HCEC 1CT (cell line): ENCODE results near the gene LARP4.
"Not testable (repeated sequence)": the region's sequence is repeated elsewhere in the genome, so short reads cannot be mapped to it uniquely, and the experiment has no call there.

Source experiments
- DNase-seq: peaks from one replicate; pipeline ENCODE4 v3.0.0-alpha.2; 2017

LARP4 gene

DNA sequence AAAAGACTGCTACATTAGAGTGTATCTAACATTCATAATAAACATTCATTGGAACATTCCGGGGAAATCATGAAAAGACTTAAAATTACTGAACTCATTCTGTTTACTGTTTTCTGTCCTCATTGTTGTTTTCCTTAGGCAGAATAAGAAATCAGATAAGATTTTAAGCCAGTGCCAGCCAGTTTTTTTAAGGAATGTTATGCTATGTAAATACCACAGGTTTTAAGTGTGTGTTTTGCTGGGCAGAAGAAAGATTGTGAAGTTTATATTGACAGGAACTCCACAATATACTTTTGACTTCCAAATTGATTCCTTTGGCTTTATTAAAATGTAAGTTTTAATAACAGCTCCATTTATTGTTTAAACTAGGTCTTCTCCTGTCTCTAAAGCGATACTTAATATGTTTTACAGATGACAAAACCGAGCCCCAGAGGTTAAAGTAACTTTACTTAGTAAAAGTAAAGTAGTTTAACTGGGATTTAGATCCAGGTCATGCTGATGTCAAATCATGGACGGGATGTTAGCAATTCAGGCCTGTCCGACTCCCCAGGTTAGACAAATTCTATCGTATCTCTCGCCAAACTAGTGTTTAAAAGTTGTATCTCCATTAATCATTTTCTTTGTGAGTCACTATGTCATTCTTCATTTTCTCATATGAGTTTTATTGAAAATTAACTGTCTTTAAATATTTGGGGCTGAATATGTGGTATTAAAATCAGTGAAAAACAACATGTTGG, 1.7 kb downstream of the LARP4 start:
- DNase-seq = no peak

DNA sequence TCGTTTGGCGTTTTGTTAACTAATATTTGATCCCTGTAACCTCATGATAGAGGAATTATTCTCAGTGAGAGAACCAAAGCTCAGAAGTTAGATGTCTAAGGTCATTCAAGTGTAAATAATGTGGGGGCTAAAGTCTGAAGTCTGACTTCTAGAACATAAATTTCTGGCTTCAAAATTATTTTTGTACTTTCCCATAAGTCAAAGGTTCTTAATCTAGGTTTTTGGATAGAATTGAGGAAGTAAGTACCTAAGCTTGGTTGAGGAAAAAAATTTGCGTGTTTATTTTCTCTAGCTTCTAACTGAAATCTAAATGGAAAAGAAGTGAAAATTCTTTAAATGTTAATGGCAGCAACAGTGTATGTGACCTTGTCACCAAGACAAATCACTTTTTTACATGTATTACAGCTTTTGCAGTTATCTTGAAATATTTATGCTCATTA, 2.3 kb downstream of the LARP4 start:
- DNase-seq = no peak

DNA sequence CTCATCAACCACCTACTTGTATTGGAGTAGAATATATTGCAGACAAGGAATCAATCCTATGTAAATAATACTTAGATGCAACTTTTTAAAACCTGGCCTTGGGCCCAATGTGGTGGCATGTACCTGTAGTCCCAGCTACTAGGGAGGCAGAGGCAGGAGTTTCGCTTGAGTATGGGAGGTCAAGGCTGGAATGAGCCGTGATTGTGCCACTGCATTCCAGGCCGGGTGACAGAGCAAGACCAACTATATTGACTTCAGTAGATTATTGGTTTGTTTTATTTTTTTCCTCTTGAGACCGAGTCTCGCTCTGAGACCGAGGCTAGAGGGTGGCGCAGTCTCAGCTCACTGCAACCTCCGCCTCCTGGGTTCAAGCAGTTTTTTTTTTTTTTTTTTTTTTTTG, 3.6 kb downstream of the LARP4 start:
- no peak for DNase-seq

DNA sequence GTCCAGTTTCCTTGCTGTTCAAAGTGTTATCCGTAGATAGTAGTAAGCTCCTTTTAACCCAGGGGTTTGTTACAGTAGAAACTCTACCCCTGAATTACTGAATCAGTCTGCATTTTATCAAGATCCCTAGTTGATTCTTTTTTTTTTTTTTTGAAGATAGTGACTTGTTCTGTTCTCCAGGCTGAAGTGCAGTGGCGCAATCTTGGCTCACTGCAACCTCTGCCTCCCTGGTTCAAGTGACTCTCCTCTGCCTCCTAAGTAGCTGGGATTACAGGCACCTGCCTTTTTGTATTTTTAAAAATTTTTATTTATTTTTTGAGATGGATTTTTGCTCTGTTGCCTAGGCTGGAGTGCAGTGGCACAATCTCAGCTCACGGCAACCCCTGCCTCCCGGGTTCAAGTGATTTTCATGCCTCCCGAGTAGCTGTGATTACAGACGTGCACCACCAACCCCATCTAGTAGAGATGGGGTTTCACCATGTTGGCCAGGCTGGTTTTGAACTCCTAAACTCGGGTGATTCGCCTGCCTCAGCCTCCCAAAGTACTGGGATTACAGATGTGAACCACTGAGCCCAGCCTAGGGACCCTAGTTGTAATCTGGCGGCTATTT, 10.5 kb downstream of the LARP4 start:
- no peak for DNase-seq

DNA sequence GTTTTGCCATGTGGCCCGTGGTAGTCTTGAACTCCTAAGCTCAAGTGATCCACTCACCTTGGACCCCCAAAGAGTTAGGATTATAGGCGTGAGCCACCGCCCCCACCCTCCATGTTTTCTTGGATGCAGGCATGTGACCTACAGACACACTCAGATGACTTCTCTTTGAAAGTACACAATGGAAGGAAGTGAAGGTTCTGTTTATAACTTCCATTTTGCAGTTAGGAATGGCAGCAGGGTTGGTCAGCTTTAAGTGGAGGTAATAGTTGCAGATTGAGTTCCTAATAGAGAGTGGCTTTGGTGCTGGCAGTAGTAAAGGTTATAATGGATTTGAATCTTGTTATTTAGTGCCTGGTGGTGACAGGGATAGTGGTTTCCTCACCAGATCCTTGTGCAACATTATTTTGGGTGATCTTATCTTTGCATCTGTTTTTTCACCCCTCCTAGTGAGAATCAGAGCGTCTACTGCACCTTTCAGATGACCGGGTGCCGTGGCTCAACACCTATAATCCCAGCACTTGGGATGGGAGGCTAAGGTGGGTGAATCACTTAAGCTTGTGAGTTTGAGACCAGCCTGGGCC, 15.3 kb downstream of the LARP4 start:
- DNase-seq = no peak

DNA sequence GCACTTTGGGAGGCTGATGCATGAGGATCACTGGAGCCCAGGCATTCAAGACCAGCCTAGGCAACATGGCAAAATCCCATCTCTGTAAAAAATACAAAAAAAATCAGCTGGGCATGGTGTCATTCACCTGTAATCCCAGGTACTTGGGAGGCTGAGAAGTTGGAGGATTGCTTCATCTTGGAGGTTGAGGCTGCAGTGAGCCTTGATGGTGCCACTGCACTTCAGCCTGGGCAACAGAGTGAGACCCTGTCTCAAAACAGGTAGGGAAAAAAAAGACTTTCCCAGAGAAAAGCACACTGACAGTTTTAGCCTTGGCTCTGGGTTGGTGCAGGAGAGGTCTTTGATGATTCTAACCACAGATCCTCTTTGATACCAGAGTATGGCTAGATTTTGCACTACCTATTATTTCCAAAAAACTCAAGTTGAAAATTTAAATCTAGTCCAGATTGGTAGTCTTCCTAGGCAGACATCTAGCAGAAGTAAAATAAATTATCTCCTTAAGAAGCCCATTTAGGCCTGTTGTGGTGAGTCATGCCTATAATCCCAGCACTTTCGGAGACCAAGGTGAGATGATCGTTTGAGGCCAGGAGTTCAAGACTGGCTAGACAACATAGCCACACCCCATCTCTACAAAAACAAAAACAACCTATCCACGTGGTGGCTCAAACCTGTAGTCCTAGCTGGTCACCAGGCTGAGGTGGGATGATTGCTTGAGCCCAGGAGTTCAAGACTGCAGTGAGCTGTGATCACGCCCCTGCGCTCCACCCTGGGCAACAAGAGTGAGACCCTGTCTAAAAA, 18.6 kb downstream of the LARP4 start:
- no peak for DNase-seq

DNA sequence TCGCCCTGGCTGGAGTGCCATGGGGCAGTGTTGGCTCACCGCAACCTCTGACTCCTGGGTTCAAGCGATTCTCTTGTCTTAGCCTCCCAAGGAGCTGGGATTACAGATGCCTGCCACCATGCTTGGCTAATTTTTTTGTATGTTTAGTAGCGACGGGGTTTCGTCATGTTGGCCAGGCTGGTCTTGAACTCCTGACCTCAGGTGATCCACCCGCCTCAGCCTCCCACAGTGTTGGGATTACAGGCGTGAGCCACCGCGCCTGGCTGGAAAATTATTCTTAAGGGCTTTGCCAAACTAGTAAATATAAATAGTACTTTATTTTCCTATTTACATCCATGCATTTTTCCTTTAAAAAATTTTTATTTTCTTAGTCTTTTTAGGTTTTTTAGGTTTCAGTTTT, 22.2 kb downstream of the LARP4 start:
- not testable (repeated sequence) for DNase-seq

DNA sequence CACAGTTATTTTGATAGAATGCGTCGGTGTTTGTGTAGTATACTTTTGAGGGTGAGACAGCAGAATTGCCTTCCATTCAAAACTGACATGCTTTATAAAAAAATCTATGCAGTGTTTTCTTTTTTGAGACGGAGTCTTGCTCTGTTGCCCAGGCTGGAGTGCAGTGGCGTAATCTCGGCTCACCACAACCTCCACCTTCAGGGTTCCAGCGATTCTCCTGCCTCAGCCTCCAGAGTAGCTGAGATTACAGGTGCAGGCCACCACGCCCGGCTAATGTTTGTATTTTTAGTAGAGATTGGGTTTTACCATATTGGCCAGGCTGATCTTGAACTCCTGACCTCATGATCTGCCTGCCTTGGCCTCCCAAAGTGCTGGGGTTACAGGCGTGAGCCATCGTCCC, 22.7 kb downstream of the LARP4 start:
- DNase-seq = not testable (repeated sequence)

DNA sequence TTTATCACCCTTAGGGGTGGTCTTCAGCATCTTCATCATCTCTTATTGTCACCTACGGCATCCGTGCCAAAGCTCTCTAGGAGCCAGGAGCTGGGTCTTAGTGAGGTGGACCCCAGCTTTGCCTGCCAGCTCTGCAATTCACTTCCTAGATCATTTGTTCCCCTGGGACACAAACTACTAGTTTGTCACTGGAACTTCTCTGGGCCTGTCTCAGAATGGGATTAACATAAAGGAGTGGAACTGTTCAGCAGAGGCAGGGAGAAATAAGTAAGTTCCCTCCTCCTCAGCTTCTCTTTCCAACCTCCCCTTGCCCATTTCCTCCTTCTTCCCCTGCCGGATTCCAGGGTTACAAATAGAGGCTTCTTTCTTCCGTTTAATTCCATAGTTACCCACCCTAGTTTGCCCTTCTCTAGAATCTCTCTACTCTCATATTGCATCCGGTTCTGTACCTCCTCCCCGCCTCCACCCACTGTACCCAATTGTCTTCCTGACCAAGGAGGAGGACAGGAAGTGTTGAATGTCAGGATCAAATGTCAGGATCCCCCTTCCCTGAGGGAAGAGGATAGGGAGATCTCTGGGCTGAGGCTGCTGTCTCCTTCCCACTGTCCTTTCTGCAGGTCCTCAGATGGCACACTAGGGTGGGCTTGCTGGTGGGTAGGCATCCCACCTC, 25.0 kb downstream of the LARP4 start:
- DNase-seq = no peak

DNA sequence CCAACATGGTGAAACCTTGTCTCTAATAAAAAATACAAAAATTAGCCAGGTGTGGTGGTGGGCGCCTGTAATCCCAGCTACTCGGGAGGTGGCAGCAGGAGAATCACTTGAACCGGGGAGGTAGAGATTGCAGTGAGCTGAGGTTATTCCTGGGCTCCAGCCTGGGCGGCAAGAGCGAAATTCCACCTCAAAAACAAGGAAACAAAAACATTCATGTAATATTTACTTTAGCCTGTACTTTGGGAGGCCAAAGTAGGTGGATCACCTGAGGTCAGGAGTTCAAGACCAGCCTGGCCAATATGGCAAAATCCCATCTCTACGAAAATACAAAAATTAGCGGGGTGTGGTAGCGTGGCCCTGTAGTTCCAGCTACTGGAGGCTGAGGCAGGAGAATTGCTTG, 31.0 kb downstream of the LARP4 start:
- DNase-seq = not testable (repeated sequence)

DNA sequence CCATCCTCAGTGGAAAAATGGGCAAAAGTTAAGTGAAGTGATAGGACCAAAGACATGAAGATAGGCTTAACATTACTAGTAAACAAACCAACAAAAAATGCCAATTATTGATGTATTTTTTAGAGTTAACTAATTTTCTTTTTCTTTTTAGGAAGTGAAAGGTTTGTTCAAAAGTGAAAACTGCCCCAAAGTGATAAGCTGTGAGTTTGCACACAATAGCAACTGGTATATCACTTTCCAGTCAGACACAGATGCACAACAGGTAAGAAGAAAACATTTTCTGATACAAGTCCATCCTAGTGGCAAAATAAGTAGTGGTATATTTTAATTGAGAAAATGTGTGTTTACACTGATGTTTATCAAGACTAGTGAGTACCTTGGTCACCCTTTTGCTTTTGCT, 39.6 kb downstream of the LARP4 start:
- DNase-seq = no peak

DNA sequence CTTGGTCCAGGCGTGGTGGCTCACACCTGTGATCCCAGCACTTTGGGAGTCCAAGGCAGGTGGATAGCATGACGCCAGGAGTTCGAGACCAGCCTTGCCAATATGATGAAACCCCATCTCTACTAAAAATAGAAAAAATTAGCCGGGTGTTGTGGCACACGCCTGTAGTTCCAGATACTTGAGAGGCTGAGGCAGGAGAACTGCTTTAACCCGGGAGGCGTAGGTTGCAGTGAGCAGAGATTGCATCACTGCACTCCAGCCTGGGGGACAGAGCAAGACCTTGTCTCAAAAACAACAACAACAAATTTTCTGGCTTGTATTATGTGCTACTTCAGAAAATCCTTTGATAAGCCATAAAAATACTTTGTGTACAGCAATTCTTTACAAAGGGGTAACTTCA, 41.1 kb downstream of the LARP4 start:
- no peak for DNase-seq

DNA sequence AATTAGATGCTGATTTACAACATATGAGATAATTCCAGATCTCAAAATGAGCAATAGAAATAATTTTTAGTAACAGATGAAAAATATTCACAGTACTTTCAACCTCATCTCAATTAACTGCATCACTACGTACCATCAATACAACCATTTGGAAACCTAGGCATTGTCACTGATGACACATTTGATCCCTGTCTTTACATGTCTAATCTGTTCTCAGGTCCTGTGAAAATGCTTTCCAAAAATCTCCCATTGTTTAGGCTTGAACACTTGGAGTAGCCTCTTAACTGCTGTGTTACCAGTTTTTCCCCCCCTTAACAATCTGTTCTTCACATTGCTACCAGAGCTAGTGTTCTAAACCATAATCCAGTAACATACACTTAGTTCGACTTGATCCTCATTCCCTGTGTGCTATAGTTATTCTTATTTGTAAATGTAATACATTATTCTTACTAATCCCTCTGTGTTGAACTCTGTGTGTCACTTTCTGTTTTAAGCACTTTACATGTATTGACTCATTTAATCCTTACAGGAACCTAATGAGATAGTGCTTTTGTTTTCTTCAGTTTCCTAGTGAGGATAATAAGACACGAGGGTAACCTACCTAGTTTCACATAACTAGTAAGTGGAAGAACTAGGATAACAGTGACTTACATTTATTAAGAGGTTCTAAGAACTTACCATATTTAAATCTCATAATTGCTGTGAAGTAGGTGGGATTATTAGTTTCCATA, 41.7 kb downstream of the LARP4 start:
- no peak for DNase-seq

DNA sequence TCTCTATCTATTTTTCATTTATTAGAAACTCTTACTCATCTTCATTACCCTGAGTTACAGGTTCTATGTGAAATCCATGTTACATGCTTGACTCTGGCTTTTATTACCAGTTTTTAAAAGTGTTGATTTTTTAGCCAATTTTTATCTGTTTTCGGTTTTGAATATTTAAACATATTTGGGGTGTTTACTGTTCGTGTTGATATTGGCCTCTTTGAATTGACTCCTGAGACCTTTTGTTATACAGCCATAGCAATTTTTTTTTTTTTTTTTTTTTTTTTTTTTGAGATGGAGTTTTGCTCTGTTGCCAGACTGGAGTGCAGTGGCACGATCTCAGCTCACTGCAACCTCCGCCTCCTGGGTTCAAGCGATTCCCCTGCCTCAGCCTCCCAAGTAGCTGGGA, 49.0 kb downstream of the LARP4 start:
- DNase-seq = not testable (repeated sequence)

DNA sequence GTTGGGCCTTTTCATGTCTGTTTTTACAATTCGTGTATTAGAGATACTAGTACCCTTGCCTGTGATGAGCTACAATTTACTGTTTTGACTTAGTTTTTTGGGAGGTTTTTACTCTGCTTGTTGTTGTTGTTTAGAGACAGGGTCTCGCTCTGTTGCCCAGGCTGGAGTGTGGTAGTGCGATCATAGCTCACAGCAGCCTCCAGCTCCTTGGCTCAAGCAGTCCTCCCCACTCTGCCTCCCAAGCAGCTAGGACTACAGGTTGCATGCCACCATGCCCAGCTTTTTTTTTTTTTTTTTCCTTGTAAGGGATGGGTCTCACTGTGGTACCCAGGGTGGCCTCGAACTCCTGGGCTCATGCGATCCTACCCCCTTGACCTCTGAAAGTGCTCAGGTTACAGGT, 52.1 kb downstream of the LARP4 start:
- no peak for DNase-seq

DNA sequence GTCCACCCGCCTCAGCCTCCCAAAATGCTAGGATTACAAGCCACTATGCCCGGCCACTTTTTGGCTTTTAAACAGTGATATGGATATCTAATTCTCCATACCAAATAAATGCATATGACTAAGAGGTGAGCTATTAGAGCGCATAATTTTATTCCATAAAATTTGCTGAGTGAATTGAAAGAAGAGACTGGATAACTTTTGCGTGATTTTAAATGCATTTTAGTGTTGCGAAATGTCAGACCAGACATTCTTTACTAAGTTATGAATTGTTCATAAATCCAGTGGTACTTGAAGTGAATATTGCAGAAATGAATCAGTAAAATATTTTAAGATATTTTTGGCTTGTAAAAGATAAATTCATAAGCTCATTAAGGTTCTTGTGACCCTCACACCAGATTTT, 53.2 kb downstream of the LARP4 start:
- peak; percentile 35 for DNase-seq

DNA sequence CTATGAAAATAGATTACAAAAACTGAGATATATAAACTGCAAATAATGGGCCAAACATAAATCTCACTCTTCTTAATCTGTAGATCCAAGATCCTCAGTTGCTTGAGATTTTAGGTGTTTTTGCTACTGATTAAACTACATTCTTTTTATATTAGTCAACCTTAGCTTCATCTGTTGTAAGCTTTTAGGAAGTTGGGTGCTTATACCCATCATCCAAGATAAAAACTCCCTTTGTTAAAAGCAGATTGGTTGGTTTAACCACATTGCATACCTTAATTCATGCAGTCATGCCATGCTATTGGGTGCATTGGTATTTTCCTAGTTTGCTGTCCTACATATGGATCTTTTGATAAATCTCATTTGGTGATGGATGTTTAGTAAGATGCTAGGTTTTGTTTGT, 57.9 kb downstream of the LARP4 start:
- peak; percentile 10 for DNase-seq

DNA sequence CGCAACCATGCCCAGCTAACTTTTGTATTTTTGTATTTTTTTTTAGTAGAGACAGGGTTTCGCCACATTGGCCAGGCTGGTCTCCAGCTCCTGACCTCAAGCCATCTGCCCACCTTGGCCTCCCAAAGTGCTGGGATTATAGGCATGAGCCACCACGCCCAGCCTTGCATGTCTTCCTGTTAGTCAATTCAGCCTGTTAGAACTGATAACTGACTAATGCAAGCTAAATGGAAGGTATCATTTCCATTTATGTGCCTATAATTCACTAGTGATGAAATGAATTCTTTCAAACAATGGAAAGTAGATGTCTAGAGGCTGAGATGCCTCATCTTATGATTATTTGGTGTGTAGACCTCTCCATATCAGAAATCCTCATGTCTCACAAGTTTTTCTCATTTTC, 66.8 kb downstream of the LARP4 start:
- no peak for DNase-seq

DNA sequence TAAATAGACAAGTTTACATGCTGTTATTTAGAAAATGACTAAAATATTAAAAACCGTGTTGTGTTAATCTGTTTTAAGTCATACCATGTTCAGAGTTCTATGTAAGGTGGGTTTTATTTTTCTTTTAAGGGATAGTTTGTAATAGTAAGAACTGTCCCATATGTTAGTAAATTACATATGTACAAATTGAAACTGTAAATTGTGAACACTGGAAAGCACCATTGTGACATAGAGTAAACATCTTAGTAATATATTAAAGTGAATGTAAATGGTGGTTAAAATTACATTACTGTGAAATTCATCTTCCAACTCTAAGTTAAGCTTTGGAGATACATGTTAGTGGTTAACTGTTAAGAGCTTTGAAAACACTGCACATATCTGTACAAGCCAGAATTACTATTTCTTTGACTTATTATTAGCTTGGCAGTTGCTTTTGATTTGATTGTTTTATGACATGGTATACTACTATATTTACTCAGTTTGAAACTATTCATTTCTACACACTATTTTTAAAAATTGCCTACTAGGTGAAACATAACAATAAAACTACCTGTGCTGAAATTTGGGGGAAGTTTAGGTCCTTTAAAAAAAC, 76.7 kb downstream of the LARP4 start:
- no peak for DNase-seq

DNA sequence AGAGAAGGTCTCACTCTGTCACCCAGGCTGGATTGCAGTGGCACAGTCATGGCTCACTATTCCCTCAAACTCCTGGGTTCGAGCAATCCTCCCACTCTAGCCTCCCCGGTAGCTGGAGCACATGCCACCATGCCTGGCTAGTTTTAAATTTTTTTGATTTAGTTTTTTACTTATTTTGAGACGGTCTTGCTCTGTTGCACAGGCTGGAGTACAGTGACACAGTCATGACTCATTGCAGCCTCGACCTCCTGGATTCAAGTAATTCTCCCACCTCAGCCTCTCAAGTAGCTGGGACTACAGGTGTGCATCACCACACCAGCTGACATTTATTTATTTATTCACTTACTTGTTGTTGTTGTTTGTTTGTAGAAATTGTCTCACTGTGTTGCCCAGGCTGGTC, 81.9 kb downstream of the LARP4 start:
- peak; percentile 17 for DNase-seq

DNA sequence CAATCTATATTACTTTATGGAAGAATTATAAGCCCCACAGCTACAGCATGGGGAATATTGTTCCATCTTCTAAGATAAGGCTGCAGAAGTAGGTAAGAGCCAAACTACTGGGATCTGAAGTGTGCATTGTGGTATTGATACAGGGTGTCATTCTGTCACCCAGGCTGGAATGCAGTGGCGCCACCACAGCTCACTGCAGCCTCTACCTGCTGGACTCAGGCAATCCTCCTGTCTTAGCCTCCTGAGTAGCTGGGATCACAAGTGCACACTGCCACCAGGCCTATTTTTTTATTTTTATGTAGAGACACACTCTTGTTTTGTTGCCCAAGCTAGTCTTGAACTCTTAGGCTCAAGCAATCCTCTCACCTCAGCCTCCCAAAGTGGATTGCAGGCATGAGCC, 82.8 kb downstream of the LARP4 start:
- DNase-seq = no peak

DNA sequence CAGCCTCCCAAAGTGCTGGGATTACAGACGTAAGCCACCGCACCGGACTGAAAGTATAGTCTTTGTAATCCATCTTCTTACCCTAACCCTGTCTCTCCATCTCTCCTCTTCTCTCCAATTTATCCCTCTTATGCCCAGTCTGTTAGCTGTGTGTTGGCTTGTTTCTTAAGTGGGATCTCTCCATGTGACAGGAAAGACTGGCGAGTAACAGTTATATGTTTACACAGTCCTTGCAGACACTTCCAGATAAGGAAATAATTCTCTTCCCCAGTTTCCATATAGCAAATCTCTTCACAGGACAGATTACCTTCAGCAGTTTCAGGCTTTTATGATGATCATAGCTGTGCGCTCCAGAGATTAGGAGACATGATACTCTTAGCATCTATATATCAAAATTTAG, 88.1 kb downstream of the LARP4 start:
- no peak for DNase-seq
